Activated naive CD8-positive, alpha-beta T cell treated with anti-CD3 and anti-CD28 coated beads, Interleukin-2, amount 50 U/mL, for 16 hours (primary cell): Measurements from ENCODE around the gene ANO3.
"Not testable (repeated sequence)": the region's sequence is repeated elsewhere in the genome, so short reads cannot be mapped to it uniquely, and the experiment has no call there.

Source experiments
- DNase-seq: peaks from one replicate; pipeline ENCODE4 v3.0.0-alpha.2; 2020; ENCODE audit warnings: low read depth, low spot score

The ANO3 gene

GRCh38 chr11:26331911-26332571 lies at the start of gene ANO3:
ANO3 (plus strand) TSS chr11:26332130; CDS start chr11:26332276, 146 bp downstream.
- DNase-seq: no peak

DNA sequence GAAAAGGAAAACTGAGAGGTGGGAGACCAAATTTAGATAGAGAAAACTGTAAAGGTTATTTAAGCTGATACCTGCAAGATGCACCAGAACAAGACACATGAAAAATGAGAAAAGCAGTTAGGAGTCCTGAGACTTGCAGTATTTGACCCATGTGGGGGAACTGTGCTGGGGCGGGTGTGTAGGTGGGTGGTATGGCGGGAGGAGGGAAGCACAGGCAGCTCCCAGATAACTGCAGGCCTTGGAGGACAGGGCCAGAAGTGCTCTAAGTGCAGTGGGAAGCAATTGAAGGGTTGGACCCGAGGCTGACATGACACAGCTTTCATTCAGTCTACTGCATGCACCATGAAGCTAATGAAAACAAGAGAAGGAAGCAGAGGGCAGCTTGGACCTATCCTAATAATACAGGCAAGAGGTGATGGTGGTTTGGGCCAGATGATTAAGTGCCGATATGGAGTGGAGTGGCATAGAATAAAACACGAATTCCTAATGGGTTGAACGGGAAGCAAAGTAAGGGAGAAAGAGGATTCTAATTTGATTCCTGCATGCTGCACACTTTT lies 48.0 kb upstream of the ANO3 start:
- no peak for DNase-seq

GRCh38 chr11:26285608-26286007 lies 46.3 kb upstream of the ANO3 start:
- no peak for DNase-seq

DNA sequence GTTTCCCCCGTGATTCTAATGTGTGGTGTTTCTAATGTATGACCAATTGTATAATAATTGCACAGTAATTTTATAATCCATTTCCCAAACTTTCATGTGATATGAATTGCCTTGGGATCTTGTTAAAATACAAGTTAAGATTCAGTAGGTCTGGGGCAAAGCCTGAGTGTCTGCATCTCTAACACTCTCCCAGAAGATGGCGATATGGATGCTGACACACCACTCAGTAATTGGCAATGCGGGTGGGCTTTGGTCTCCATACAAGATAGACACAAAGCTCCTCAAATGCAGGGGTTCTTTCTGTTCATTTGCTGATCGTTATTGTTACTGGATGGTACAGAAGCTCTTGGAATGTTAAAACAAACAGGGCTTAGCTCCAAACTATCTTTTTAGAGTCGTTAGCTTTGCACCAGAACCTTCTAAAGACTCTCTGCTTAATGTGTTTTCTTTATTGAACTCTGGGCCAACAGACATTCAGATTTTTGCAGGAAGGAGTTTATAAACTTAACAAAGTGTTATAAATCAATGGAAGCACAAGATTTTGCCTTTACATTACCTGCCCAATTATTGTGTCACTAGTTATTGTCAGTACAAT lies 45.4 kb upstream of the ANO3 start:
- DNase-seq: no peak

DNA sequence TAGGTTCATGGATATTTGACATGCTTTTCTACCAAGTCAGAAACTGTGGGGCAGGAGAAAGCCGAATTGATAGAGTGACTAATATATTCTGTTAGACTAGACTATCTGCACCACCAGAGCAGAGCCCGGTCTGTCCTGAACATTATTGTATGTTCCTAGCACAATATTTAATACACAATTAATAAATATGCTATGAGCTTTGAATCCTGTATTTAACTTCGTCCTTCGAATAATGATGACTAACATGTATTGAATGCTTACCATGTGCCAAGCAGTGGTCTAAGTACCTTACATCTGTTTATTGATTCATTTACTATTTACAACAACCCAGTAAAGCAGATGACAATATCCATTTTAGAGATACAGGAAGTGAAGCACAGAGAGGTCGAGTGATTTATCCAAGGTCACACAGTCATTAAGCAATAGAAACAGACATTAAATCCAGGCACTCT lies 44.8 kb upstream of the ANO3 start:
- no peak for DNase-seq

DNA sequence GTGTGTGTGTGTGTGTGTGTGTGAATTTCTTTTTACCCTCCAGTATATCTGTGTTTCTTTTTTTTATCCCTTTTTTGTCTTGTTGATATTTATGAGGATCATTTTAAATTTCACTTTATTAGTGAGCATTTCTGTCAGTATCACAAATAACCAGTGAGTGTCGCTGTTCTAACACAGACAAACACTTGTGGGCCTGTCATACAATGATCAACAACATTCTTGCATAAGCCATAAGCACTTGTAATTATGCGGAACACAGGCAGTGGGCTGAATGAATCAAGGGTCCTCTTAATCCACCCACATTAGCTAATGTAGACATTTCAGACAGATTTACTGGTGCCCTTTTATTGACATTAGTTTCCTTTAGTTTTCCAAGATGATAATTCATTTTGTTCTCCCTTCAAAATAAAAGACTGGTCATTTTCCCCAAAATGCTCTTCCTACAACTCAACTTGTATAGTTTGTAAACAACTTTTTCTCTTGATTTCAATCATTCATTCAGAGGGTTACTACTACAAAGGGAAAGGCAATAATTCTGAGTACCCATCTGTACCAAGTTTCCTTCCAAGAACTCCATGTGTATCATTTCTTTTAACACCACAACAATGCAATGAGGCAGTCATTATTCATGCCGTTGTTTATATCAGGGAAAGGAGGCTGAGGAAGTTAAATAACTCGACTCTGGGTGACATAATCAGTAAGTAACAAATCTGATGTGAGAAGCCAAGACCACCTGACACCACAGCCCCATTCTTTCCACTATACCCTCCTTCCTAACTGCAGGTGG lies 34.5 kb upstream of the ANO3 start:
- DNase-seq: no peak

DNA sequence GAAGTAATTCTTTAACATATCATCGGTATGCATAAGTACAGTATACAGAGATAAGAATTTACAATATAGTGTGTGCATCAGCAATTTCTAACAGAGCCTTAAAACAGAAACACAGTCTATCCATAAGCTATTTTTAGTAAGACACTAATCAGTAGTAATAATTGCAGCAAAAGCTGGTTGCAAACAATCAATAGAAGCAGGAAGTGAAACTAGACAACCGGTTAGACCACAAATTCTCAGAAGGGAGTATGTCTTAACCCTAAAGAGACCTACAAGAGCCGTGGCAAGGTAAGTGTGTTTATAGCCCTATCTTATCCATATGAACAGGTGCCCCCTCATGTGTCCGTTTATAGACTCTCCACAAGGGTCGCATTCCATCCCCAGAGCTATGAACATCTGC lies 15.6 kb upstream of the ANO3 start:
- DNase-seq: not testable (repeated sequence)

GRCh38 chr11:26319906-26320305 lies 12.0 kb upstream of the ANO3 start:
- DNase-seq: no peak

DNA sequence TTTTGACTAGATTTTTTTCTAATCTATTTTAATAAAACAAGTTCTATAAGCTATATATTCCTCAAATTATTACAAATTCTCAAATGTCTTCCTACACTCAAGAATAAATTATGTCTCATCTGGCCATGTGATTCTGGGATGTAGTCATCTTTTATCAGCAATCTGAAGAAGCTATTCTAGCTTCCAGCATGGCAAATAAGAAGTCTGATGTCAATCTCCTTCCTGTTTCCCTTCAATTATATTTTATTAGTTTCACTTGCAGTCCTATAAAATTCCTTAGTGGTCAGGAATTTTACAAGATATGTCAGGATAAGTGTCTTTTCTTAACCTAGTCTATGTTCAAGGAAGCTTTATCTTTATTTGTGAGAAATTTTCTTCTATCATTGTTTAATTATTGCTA lies 10.4 kb upstream of the ANO3 start:
- DNase-seq: no peak

DNA sequence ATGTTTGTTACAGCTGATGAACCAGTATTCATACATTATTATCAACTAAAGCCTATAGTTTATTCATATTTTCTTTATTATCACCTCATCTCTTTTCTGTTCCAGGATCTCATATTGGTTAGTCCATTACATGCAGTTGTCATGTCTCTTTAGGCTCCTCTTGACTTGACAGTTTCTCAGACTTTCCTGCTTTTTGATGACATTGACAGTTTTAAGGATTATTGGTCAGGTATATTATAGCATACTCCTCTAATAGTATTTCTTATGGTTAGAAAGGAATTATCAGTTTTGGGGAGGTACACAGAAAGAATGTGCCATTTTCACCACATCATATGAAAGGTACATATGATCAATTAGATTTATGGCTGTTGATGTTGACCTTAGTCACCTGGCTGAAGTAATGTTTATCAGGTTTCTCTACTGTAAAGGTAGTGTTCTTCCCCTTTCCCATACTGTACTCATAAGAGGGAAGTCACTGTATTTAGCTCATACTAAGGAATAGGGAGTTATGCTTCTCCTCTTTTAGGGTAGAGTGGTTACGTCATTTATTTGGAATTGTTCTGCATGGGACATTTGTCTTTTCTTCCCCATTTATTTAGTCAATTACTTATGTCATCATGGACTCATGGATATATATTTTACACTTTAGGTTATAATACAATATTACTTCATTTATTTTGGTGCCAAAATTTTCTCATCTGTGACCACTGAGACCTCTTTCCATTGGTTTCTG lies 9.4 kb upstream of the ANO3 start:
- DNase-seq: no peak

DNA sequence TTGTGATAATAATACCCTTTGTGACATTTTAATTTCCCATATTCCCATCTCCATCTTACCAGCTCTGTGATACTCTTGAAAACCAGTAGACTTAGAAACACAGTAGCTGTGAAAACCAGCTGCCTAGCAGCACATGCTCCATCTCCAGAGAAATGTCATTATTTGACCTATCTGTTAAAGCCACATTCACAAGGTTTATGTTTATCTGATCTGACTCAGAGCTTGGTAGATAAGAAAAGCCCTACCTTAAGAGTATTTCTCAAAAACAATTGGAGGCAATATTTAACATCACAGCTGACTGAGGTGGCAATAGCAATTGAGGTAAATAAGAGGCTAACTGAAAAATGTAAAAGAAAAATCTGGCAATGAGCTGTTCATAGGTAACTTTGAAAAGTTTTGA lies 8.1 kb upstream of the ANO3 start:
- no peak for DNase-seq

DNA sequence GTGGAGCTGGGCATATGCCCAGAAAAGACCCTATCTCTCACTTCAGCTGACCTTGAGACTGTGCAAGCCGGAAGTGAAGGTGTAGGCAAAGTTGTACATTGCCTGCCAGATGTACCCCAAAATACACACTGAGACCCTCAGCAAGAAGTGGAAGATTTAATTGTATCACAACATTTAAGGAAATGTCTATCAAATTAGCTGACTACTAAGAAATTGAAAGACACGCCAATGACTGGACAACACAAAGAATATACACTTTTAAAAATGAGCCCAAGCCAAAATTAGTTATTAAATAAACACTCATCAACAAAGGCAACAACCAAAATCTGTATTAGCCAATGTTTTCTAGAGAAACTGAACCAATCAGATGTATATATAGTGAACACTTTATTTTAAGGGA lies 7.7 kb upstream of the ANO3 start:
- no peak for DNase-seq

DNA sequence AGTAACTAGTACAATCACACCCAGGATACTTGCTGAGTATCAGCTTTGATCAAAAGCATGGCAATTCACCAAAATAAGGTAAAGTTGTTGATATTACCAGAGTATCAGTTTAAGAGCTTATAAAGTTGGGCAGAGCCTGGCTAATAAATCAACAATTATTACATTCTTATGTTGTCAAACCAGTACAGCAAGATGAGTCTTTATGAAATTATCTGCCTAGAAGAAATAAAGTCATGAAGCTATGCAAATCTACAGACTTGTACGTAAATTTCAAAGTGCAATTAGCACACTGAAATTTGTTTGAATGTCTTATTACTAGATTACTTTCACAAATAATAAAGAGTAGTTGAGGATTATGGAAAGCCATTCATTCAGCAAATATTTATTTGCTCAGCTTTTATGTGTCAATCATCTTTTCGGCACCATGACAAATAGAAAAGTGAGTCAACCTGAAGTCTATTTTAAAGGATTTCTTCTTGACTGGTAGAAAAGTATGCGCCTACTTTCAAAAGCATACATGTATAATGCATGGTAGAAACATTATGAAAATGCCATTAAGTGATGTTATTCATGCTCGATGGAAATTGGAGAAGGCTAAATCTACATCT lies 5.0 kb upstream of the ANO3 start:
- no peak for DNase-seq

DNA sequence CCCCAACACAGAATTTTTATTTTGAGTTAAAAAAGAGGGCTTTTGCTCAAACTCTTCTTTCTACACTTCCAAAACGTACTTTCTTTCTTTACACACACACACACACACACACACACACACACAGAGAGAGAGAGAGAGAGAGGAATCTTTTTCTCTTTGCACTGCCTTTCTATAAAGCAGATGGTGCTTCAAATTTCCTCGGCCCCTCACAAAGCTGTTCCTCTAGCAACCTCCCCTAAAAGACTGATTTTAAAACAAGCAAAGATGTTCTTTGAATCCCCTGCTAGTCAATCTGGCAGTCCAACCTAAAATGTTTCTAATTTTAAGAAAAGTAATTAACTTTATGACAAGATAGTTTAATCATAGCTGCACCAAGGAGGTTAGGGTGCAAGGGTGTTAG lies 2.7 kb upstream of the ANO3 start:
- DNase-seq: no peak

DNA sequence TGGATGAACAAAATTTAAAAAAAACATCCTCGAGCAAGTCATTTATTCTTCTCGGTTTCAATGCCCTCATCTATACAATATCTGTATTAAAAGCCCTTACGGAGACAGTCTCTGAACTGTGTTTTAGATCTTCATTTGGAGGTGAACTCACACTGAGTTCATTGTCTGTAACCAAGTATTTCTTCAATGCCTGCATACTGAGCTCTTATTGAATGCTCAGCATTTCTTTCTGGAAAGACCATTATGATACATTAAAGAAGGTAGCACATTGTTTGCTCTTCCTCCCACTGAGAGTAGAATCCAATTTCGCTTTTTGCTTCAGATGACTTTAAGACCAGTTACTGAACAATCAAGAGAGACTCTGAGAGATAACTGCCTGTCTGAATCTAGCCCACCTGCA lies 1.7 kb upstream of the ANO3 start:
- DNase-seq: no peak

GRCh38 chr11:26332572-26332915 lies 614 bp downstream of the ANO3 start:
- no peak for DNase-seq

DNA sequence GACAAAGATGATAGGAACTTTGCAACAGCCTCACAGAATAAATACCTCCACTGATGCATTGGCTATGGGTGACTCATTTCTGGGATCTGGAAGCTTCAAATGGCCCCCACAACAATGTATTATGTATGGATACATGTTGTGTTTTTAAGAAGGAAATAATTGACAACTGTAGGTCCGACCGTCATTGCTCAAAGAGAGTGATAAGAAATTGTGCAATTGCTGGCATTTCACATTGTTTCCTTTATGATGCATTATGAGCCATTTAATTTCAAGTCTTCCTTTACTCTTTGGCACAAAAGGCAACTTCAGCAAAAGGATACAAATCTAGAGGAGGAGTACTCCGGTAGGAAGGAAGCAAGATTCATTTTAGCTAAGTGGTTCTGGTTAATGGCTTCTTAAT lies 2.0 kb downstream of the ANO3 start:
- DNase-seq: no peak

- no peak for DNase-seq
Measured at GRCh38 chr11:26335903-26336302, 4.0 kb downstream of the ANO3 start.

- DNase-seq: no peak
Measured at GRCh38 chr11:26344647-26345046, 12.7 kb downstream of the ANO3 start.

DNA sequence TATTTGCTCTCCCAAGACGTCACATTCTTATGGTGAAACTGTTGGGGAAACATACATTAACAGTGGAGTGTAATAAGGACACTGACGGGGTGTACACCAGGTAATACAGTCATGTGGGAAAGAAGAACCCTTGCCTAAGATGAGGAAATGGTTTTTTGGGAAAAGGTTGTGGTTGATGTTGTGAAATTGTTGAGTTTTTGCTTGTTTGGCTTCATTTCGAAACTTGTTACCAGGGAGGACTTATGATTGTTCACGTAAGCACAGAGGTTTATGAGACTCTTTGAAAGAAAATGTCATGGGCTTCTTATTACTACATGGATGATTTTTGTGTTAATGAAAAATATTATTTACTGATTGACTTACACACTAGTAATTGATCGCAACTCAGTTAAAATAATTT lies 16.8 kb downstream of the ANO3 start:
- no peak for DNase-seq

GRCh38 chr11:26350002-26350401 lies 18.1 kb downstream of the ANO3 start:
- no peak for DNase-seq

DNA sequence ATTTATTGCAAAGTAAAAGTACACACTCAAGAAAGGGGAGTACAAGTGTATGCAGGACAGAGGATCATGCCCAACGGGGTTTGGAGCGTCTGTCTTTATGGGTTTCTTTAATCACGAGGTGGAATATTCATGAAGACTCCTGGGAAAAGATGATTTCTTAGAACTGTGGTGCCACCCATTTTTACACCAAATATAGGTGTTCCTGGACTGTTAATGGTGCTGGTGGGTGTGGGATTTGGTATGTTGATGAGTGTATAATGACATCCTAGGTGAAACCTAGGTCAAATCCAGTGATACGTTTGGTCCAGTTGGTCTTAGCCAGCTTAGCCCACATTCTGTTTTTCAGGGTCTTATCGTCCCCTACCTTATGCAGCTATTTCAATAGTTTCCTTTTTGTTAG lies 21.1 kb downstream of the ANO3 start:
- no peak for DNase-seq
